MM.1S (cell line): ENCODE data around the gene TGFBR2.

ENCODE experiments used
- CTCF ChIP-seq: fragments of 300-600 bp; sonication (generic); IDR thresholded peaks from 2 replicates; pipeline ENCODE4 v1.5.1; 2016; ENCODE audit warnings: antibody characterized with exemption, low read length, mixed read lengths
- EZH2 ChIP-seq: fragments of 300-600 bp; sonication (generic); optimal IDR thresholded peaks from 2 replicates; pipeline ENCODE3; 2017; ENCODE audit warnings: low read depth, mild to moderate bottlenecking, antibody characterized with exemption, low read length, mixed read lengths
- EZH2phosphoT487 ChIP-seq: fragments of 300-600 bp; sonication (generic); IDR thresholded peaks from 2 replicates; pipeline ENCODE4 v1.6.1; 2018; ENCODE audit warnings: antibody characterized with exemption, low read length

GRCh38 chr3:30631243-30631904 is 25.0 kb downstream of the TGFBR2 start:
- TF ChIP-seq EZH2, result no peak
- no peak for TF ChIP-seq CTCF
- no peak for TF ChIP-seq EZH2phosphoT487
